ENCODE results near the gene DNAJA4. TPM values are rescaled to one million over a fixed set of nuclear protein-coding genes. Genes with fewer than 3 reads are reported as not detected.

DNAJA4 gene
- total and polyA plus RNA-seq, 2 experiments from 2014 or later = 5.0 to 12.5 TPM

DNA sequence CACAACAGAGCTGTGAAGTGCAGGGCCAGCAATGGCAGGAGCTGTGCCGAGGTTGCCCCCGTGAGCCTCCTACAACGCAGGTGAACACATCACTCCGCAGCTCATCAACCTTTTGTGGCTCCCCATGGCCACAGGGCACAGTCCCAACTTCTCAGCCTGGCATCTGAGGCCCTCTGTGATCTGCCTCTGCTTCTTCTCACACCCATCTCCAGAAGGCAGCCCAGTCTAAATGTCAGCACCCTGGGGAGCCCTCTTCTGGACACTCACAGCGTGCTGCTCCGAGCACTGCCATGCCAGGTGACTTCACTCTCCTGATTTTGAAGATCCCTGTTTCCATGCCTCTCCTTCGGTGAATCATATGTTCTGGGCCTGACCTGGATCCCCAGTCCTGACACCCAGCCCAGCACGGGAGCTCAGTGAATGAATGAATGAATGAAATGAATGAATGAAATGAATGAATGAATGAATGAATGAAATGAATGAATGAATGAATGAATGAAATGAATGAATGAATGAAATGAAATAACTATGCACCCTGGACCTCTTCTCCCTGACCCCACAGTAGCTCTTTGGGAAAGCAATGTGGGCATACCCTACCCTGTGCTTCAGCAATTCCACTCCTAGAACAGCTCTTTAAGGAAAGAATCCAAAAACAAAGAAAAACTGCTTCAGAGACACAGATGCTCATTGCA, 52.9 kb downstream of the DNAJA4 start:
- Mint-ChIP-seq H3K4me3 (peak overlapping the region; percentile 8; the same call in 1 of the 3 replicates), H3K9me3 (no peaks in the 10 kb centered on the region; the same call in 2 of the 3 replicates), H3K4me1 (peaks cover 52% of the 10 kb centered on the region), H3K36me3 (ENCODE audit: low read depth) (no peaks in the 10 kb centered on the region), H3K27me3 (ENCODE audit: insufficient read depth, low read depth, poor library complexity) (peaks cover 20% of the 10 kb centered on the region), H3K27ac (peak overlapping the region; percentile 95)
- H3K4me3 ChIP-seq = no peak overlapping the region
- no peaks in the 10 kb centered on the region for H3K27me3 ChIP-seq (ENCODE audit: insufficient read depth)
- no peaks in the 10 kb centered on the region for H4K20me1 ChIP-seq (replicated peaks; ENCODE audit: insufficient read depth)
- no peaks in the 10 kb centered on the region for H3K9me2 ChIP-seq (ENCODE audit: insufficient read depth)
- no peaks in the 10 kb centered on the region for H3K79me2 ChIP-seq (replicated peaks; ENCODE audit: insufficient read depth)
- ATAC-seq (no peak), DNase-seq (ENCODE audit: low spot score) (no peak)
- TF ChIP-seq EZH2phosphoT487 (IDR thresholded peaks at IDR 0.05; ENCODE audit: unreplicated experiment) = no peak
- TF ChIP-seq, protein P1, sequence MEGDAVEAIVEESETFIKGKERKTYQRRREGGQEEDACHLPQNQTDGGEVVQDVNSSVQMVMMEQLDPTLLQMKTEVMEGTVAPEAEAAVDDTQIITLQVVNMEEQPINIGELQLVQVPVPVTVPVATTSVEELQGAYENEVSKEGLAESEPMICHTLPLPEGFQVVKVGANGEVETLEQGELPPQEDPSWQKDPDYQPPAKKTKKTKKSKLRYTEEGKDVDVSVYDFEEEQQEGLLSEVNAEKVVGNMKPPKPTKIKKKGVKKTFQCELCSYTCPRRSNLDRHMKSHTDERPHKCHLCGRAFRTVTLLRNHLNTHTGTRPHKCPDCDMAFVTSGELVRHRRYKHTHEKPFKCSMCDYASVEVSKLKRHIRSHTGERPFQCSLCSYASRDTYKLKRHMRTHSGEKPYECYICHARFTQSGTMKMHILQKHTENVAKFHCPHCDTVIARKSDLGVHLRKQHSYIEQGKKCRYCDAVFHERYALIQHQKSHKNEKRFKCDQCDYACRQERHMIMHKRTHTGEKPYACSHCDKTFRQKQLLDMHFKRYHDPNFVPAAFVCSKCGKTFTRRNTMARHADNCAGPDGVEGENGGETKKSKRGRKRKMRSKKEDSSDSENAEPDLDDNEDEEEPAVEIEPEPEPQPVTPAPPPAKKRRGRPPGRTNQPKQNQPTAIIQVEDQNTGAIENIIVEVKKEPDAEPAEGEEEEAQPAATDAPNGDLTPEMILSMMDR (conservative IDR thresholded peaks at IDR 0.05; ENCODE audit: low read depth in 2 of 2) = peak in 1 of 2 experiments; percentile 27; a peak in 2 of 4 replicates
- TF ChIP-seq CREB1 (CRISPR knock-in tag; IDR thresholded peaks at IDR 0.05; ENCODE audit: low read depth) = no peak
- peaks cover 27% of the 10 kb centered on the region for H3K4me1 ChIP-seq (ENCODE audit: insufficient read depth)
- no peak overlapping the region for H3K27ac ChIP-seq (ENCODE audit: low read depth)
- H3K36me3 ChIP-seq (ENCODE audit: insufficient read depth) = no peaks in the 10 kb centered on the region
- H3K4me2 ChIP-seq = peak overlapping the region; percentile 58; the same call in 1 of the 2 replicates
- H3F3A ChIP-seq (replicated peaks; ENCODE audit: low read depth) = peaks cover 14% of the 10 kb centered on the region; the same call in 1 of the 2 replicates
- peak overlapping the region; percentile 99 for H2AFZ ChIP-seq

DNA sequence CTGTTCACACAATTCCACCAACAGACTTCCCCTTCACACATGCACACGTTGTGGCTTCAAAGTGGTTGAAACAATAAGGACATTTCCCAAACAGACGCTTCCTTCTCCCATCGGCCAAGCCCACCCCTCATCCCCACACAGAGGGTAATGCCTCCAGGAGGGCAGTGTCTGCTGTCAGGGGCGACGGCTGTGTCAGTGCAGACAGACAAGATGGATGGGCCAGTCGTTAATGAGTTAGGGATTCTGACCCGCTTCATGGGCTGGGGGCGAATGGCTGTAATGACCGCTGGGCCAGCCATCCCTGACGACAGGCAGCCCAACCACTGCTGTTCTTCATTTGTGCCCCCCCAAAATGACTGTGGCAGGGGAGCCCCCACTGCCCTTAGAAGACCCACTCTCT, 55.2 kb downstream of the DNAJA4 start:
- Histone ChIP-seq H3K4me2 (no peak overlapping the region), H3K9me2 (ENCODE audit: insufficient read depth) (no peaks in the 10 kb centered on the region), H3K27ac (ENCODE audit: low read depth) (no peak overlapping the region), H3K27me3 (ENCODE audit: insufficient read depth) (no peaks in the 10 kb centered on the region), H3F3A (replicated peaks; ENCODE audit: low read depth) (peaks cover 14% of the 10 kb centered on the region; the same call in 1 of the 2 replicates), H2AFZ (no peak overlapping the region), H3K79me2 (replicated peaks; ENCODE audit: insufficient read depth) (no peaks in the 10 kb centered on the region), H4K20me1 (replicated peaks; ENCODE audit: insufficient read depth) (no peaks in the 10 kb centered on the region), H3K36me3 (ENCODE audit: insufficient read depth) (no peaks in the 10 kb centered on the region), H3K4me3 (no peak overlapping the region), H3K4me1 (ENCODE audit: insufficient read depth) (peaks cover 36% of the 10 kb centered on the region)
- Mint-ChIP-seq H3K27me3 (ENCODE audit: insufficient read depth, low read depth, poor library complexity) (peaks cover 12% of the 10 kb centered on the region), H3K36me3 (ENCODE audit: low read depth) (no peaks in the 10 kb centered on the region), H3K9me3 (no peaks in the 10 kb centered on the region; the same call in 2 of the 3 replicates), H3K27ac (no peak overlapping the region), H3K4me1 (peaks cover 61% of the 10 kb centered on the region), H3K4me3 (no peak overlapping the region; the same call in 2 of the 3 replicates)
- TF ChIP-seq EZH2 (IDR thresholded peaks at IDR 0.05; ENCODE audit: low read depth, unreplicated experiment) (no peak), STAT1 (IDR thresholded peaks at IDR 0.05; ENCODE audit: unreplicated experiment) (no peak)
- TF ChIP-seq, protein P1 (conservative IDR thresholded peaks at IDR 0.05; ENCODE audit: low read depth in 2 of 2) = no peak
- DNase-seq (ENCODE audit: low spot score) = no peak
- no peak for ATAC-seq
